Astrocyte (in vitro differentiated cells and primary cell): ENCODE measurements around the gene RASGEF1C.

Experiments used
- CTCF ChIP-seq: IDR thresholded peaks from 2 replicates; pipeline ENCODE4 v1.5.1; 2011; ENCODE audit warnings: low read depth, mild to moderate bottlenecking, inconsistent platforms, low read length, moderate library complexity; ENCODE audit not compliant: insufficient read depth
- EZH2 ChIP-seq: IDR thresholded peaks from 2 replicates; pipeline ENCODE4 v1.6.1; 2012; ENCODE audit warnings: mild to moderate bottlenecking, low read length, inconsistent platforms; ENCODE audit not compliant: insufficient read depth

GRCh38 chr5:180138214-180138975 lies 70.6 kb downstream of the RASGEF1C start:
- no peak for TF ChIP-seq EZH2
- TF ChIP-seq CTCF: no peak
